ENCODE measurements around the gene CDCA3. TPM values are rescaled to one million over a fixed set of nuclear protein-coding genes. Genes with fewer than 3 reads are reported as not detected.
A peak's percentile ranks its signal among the peaks of the same experiment; 100 is the strongest.

CDCA3 gene
- total RNA-seq, 6 experiments from 2014 or later, result 0.62 to 1.7 (median 1.3) TPM

DNA sequence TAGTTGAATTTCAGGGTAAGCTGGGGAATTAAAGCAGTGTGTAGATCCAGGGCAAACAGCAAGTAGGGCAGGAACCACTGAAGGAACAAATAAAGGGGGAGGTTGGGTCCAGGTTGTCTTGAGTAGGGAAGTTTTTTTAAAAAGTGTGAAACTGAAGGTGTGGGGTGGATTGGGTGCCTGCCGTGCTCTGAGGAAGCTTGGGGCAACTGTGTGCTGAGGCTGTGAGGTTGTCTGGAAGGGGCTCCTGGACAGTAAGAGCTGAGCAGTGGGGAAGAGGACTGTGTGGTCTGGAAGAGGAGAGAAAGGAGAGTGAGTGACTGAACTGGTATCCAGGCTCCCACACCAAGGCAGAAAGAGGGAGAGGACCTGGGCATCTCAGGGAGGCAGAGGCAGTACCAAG, 40.3 kb downstream of the CDCA3 start:
- DNase-seq, result no peak
- Histone ChIP-seq H3K27me3 (no peaks in the 10 kb centered on the region), H3K27ac (no peak overlapping the region), H3K4me3 (no peak overlapping the region), H3K36me3 (no peaks in the 10 kb centered on the region), H3K4me1 (no peaks in the 10 kb centered on the region), H3K9me3 (no peaks in the 10 kb centered on the region)
- intact Hi-C loops (cut with DNase I), result no loop called here
- WGBS (ENCODE audit: insufficient coverage, low coverage, low lambda C conversion rate, missing lambda C conversion rate), result 75% methylated on average over 1 of the region's 1 CpG
- ATAC-seq, result peak in 1 of 4 donors; percentile 12
- TF ChIP-seq POLR2A (IDR thresholded peaks at IDR 0.05), result no peak
- TF ChIP-seq, protein P1, sequence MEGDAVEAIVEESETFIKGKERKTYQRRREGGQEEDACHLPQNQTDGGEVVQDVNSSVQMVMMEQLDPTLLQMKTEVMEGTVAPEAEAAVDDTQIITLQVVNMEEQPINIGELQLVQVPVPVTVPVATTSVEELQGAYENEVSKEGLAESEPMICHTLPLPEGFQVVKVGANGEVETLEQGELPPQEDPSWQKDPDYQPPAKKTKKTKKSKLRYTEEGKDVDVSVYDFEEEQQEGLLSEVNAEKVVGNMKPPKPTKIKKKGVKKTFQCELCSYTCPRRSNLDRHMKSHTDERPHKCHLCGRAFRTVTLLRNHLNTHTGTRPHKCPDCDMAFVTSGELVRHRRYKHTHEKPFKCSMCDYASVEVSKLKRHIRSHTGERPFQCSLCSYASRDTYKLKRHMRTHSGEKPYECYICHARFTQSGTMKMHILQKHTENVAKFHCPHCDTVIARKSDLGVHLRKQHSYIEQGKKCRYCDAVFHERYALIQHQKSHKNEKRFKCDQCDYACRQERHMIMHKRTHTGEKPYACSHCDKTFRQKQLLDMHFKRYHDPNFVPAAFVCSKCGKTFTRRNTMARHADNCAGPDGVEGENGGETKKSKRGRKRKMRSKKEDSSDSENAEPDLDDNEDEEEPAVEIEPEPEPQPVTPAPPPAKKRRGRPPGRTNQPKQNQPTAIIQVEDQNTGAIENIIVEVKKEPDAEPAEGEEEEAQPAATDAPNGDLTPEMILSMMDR (IDR thresholded peaks at IDR 0.05), result no peak

DNA sequence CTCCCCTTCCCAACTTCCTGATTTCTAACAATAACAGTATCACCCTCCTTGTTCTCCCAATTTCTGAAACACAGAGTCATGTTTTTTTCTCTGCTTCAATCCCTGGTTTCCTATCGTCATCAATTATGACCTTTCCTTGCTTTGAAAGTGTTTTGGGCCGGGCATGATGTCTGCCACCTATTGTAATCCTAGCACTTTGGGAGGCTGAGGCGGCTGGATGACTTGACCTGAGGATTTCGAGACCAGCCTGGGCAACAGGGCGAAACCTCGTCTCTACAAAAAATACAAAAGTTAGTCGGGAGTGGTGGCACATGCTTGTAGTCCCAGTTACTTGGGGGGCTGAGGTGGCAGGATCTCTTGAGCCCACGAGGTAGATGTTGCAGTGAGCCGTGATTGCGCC, 42.0 kb downstream of the CDCA3 start:
- DNase-seq, result no peak
- no peak for ATAC-seq
- H3K36me3 ChIP-seq, result no peaks in the 10 kb centered on the region
- intact Hi-C loops (cut with DNase I), result no loop called here
- H3K27me3 ChIP-seq, result no peaks in the 10 kb centered on the region
- whole genome bisulfite sequencing (ENCODE audit: insufficient coverage, low coverage, low lambda C conversion rate, missing lambda C conversion rate), result 65% methylated on average over 6 of the region's 10 CpGs
- TF ChIP-seq POLR2A (IDR thresholded peaks at IDR 0.05), result no peak
- TF ChIP-seq, protein P1 (IDR thresholded peaks at IDR 0.05), result no peak
- no peaks in the 10 kb centered on the region for H3K4me1 ChIP-seq
- H3K4me3 ChIP-seq, result no peak overlapping the region
- no peaks in the 10 kb centered on the region for H3K9me3 ChIP-seq
- H3K27ac ChIP-seq, result no peak overlapping the region

DNA sequence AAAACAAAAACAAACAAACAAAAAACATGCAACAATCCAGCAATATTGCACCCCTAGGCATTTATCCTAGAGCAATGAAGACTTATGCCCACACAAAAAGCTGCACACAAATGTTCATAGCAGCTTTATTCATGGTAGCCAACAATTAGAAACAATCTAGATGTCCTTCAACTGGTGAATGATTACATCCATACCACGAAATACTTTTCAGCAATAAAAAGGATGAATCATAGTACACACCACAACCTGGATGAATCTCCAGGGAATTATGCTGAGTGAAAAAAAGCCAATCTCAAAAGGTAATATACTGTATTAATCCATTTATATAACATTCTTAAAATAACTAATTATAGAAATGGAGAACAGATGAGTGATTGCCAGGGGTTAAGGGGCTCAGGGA, 43.9 kb downstream of the CDCA3 start:
- H3K9me3 ChIP-seq, result no peaks in the 10 kb centered on the region

DNA sequence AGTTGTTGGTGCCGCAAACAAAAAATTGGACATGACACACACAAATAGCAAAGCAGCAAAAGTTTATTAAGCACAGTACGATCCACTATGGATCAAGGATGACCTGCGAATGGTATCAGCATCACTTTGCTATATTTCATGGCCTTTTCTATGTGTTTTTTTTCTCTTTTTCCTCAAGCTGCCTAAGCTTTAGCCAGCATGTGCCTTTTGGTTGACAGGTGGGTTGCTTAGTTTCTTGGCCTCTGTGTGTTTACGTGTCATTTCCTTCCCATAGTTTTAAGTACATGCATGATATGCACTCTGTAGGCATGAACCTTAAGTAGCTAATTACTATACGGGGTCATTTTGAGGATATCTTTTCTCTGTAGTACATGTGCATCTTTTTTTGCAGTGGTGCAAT, 51.9 kb downstream of the CDCA3 start:
- H3K9me3 ChIP-seq, result no peaks in the 10 kb centered on the region
- 70% methylated on average over 4 of the region's 5 CpGs for WGBS (ENCODE audit: insufficient coverage, low coverage, low lambda C conversion rate, missing lambda C conversion rate)
- no peak for DNase-seq
- H3K36me3 ChIP-seq, result no peaks in the 10 kb centered on the region
- no peak for ATAC-seq
- H3K4me3 ChIP-seq, result no peak overlapping the region
- TF ChIP-seq, protein P1 (IDR thresholded peaks at IDR 0.05), result no peak
- no peak for TF ChIP-seq POLR2A (IDR thresholded peaks at IDR 0.05)
- intact Hi-C loops (cut with DNase I), result no loop called here
- H3K4me1 ChIP-seq, result no peaks in the 10 kb centered on the region
- H3K27ac ChIP-seq, result no peak overlapping the region
- H3K27me3 ChIP-seq, result no peaks in the 10 kb centered on the region

More for the DNA sequence above, 43.9 kb downstream of the CDCA3 start:
- DNase-seq, result no peak
- Histone ChIP-seq H3K36me3 (no peaks in the 10 kb centered on the region), H3K4me1 (no peaks in the 10 kb centered on the region), H3K4me3 (no peak overlapping the region), H3K27ac (no peak overlapping the region), H3K27me3 (no peaks in the 10 kb centered on the region)
- 67% methylated on average over 1 of the region's 1 CpG for WGBS (ENCODE audit: insufficient coverage, low coverage, low lambda C conversion rate, missing lambda C conversion rate)
- no peak for TF ChIP-seq POLR2A (IDR thresholded peaks at IDR 0.05)
- TF ChIP-seq, protein P1 (IDR thresholded peaks at IDR 0.05), result no peak
- intact Hi-C loops (cut with DNase I), result no loop called here
- no peak for ATAC-seq

Other genes starting within 250 kb of the CDCA3 start
- gene CHD4, start 243.9 kb downstream of the CDCA3 start, total RNA-seq, result 100 to 1,000 TPM in 1 of 6 experiments, 10 to 100 TPM in 5; 66.7 to 102 (median 82.3) TPM
- 1 to 10 TPM in 1 of 6 experiments, under 1 TPM in 5; 0.31 to 1.5 (median 0.78) TPM for gene LPAR5, start 215.3 kb downstream of the CDCA3 start, total RNA-seq
- 1 to 10 TPM in 4 of 6 experiments, under 1 TPM in 1, not detected in 1; 0.95 to 3.3 (median 1.7) TPM for gene ACRBP, start 203.9 kb downstream of the CDCA3 start, total RNA-seq
- gene ING4, start 188.2 kb downstream of the CDCA3 start, total RNA-seq, result 10 to 100 TPM; 10.6 to 20.0 (median 17.0) TPM
- 10 to 100 TPM; 11.9 to 22.3 (median 18.3) TPM for gene ZNF384, start 161.9 kb downstream of the CDCA3 start, total RNA-seq
- not detected for gene PIANP, start 150.5 kb downstream of the CDCA3 start, total RNA-seq
- 10 to 100 TPM; 26.7 to 49.5 (median 30.6) TPM for gene COPS7A, start 127.2 kb downstream of the CDCA3 start, total RNA-seq
- gene MLF2, start 98.1 kb downstream of the CDCA3 start, total RNA-seq, result 100 to 1,000 TPM; 104 to 185 (median 134) TPM
- gene PTMS, start 84.9 kb downstream of the CDCA3 start, total RNA-seq, result 100 to 1,000 TPM; 113 to 484 (median 404) TPM
- 1 to 10 TPM in 4 of 6 experiments, under 1 TPM in 2; 0.18 to 2.3 (median 1.4) TPM for gene LAG3, start 78.8 kb downstream of the CDCA3 start, total RNA-seq
- gene CD4, start 61.8 kb downstream of the CDCA3 start, total RNA-seq, result 10 to 100 TPM; 10.0 to 41.6 (median 28.1) TPM
- gene GPR162, start 29.5 kb downstream of the CDCA3 start, total RNA-seq, result 1 to 10 TPM in 4 of 6 experiments, under 1 TPM in 2; 0.37 to 3.1 (median 2.1) TPM
- 1 to 10 TPM in 5 of 6 experiments, under 1 TPM in 1; 0.98 to 2.1 (median 1.5) TPM for gene P3H3, start 22.9 kb downstream of the CDCA3 start, total RNA-seq
- gene GNB3, start 10.4 kb downstream of the CDCA3 start, total RNA-seq, result under 1 TPM in 4 of 6 experiments, not detected in 2; 0.17 to 0.51 (median 0.43) TPM
- 10 to 100 TPM; 38.2 to 59.5 (median 42.6) TPM for gene USP5, start 864 bp upstream of the CDCA3 start, total RNA-seq
- 100 to 1,000 TPM; 265 to 400 (median 331) TPM for gene TPI1, start 16.2 kb upstream of the CDCA3 start, total RNA-seq
- gene SPSB2, start 22.0 kb upstream of the CDCA3 start, total RNA-seq, result 1 to 10 TPM; 1.7 to 5.3 (median 3.6) TPM
- gene LRRC23, start 53.5 kb upstream of the CDCA3 start, total RNA-seq, result 1 to 10 TPM in 5 of 6 experiments, under 1 TPM in 1; 0.93 to 4.3 (median 2.6) TPM
- gene ENO2, start 63.3 kb upstream of the CDCA3 start, total RNA-seq, result 1 to 10 TPM; 1.1 to 9.3 (median 2.0) TPM
- gene ATN1, start 76.7 kb upstream of the CDCA3 start, total RNA-seq, result 10 to 100 TPM in 5 of 6 experiments, 1 to 10 TPM in 1; 9.2 to 24.1 (median 16.8) TPM
- gene RNU7-1, start 92.5 kb upstream of the CDCA3 start, total RNA-seq, result not detected
- gene C12orf57, start 92.7 kb upstream of the CDCA3 start, total RNA-seq, result 100 to 1,000 TPM in 2 of 6 experiments, 10 to 100 TPM in 4; 47.6 to 189 (median 70.5) TPM
- gene PTPN6, start 100.1 kb upstream of the CDCA3 start, total RNA-seq, result 10 to 100 TPM; 12.1 to 30.6 (median 19.4) TPM
- 100 to 1,000 TPM in 4 of 6 experiments, 10 to 100 TPM in 2; 95.5 to 215 (median 122) TPM for gene PHB2, start 119.4 kb upstream of the CDCA3 start, total RNA-seq
- 10 to 100 TPM; 13.2 to 28.1 (median 18.9) TPM for gene EMG1, start 119.6 kb upstream of the CDCA3 start, total RNA-seq
- gene LPCAT3, start 167.2 kb upstream of the CDCA3 start, total RNA-seq, result 100 to 1,000 TPM in 1 of 6 experiments, 10 to 100 TPM in 5; 50.6 to 115 (median 77.5) TPM
- gene C1S, start 209.4 kb upstream of the CDCA3 start, total RNA-seq, result 1,000 to 10,000 TPM in 5 of 6 experiments, 100 to 1,000 TPM in 1; 993 to 2,993 (median 1,796) TPM
- gene C1R, start 241.2 kb upstream of the CDCA3 start, total RNA-seq, result 1,000 to 10,000 TPM; 1,157 to 2,557 (median 1,950) TPM